ENCODE data around the gene FAM180A.

DNA sequence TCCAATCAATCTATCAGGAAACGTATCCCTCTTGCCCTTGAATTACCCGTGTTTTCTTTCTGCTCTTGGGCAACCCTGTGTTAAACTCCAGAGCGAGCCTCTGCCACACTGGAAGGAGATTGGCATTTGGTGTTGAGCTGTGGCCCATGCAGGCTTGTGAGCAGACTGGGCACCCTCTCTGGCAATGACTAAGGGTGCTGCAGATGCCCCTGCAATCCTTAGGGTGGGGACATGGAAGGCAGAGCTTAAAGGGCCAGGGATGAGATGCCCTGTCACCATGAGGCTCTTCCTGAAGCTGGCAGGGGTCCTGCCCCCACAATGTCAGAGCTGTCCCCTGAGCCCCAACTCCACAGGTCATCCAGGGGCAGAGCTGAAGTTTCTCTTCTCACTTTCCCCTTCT is 19.5 kb upstream of the FAM180A start:
- TF ChIP-seq, protein P1, sequence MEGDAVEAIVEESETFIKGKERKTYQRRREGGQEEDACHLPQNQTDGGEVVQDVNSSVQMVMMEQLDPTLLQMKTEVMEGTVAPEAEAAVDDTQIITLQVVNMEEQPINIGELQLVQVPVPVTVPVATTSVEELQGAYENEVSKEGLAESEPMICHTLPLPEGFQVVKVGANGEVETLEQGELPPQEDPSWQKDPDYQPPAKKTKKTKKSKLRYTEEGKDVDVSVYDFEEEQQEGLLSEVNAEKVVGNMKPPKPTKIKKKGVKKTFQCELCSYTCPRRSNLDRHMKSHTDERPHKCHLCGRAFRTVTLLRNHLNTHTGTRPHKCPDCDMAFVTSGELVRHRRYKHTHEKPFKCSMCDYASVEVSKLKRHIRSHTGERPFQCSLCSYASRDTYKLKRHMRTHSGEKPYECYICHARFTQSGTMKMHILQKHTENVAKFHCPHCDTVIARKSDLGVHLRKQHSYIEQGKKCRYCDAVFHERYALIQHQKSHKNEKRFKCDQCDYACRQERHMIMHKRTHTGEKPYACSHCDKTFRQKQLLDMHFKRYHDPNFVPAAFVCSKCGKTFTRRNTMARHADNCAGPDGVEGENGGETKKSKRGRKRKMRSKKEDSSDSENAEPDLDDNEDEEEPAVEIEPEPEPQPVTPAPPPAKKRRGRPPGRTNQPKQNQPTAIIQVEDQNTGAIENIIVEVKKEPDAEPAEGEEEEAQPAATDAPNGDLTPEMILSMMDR (IDR thresholded peaks at IDR 0.05): no peak
- no peak for TF ChIP-seq EP300 (IDR thresholded peaks at IDR 0.05)

Data from stomach (tissue), 4 donors.